ENCODE measurements around the gene RAB11FIP4. TPM values are rescaled to one million over a fixed set of nuclear protein-coding genes. Genes with fewer than 3 reads are reported as not detected.
A peak's percentile ranks its signal among the peaks of the same experiment; 100 is the strongest.
"Not testable (repeated sequence)": the region's sequence is repeated elsewhere in the genome, so short reads cannot be mapped to it uniquely, and the experiment has no call there.

Gene RAB11FIP4, protein sequence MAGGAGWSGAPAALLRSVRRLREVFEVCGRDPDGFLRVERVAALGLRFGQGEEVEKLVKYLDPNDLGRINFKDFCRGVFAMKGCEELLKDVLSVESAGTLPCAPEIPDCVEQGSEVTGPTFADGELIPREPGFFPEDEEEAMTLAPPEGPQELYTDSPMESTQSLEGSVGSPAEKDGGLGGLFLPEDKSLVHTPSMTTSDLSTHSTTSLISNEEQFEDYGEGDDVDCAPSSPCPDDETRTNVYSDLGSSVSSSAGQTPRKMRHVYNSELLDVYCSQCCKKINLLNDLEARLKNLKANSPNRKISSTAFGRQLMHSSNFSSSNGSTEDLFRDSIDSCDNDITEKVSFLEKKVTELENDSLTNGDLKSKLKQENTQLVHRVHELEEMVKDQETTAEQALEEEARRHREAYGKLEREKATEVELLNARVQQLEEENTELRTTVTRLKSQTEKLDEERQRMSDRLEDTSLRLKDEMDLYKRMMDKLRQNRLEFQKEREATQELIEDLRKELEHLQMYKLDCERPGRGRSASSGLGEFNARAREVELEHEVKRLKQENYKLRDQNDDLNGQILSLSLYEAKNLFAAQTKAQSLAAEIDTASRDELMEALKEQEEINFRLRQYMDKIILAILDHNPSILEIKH
- 10 to 100 TPM in 2 of 3 donors, 1 to 10 TPM in 1; 1.9 to 18.7 (median 11.8) TPM for total RNA-seq

GRCh38 chr17:31391496-31391949, at the start of gene RAB11FIP4:
Gene RAB11FIP4 (plus strand): TSS chr17:31391675. CDS start chr17:31391853, 178 bp downstream.
- Histone ChIP-seq H3K27me3 (peaks cover 3 to 39% of the 10 kb centered on the region in 2 donors), H3K9me3 (no peaks in the 10 kb centered on the region), H3K27ac (no peak within 1 kb of the TSS), H3K36me3 (no peaks in the 10 kb centered on the region), H3K4me3 (peak within 1 kb of the TSS; percentile 49 to 71 (median 56)), H3K4me1 (peaks cover 0 to 5% of the 10 kb centered on the region in 2 donors)
- intact Hi-C loops (cut with DNase I; ENCODE audit: low total_unique reads), result no loop called here
- TF ChIP-seq POLR2AphosphoS5 (IDR thresholded peaks at IDR 0.05), result no peak
- TF ChIP-seq POLR2A (IDR thresholded peaks at IDR 0.05), result no peak
- TF ChIP-seq CTCF (IDR thresholded peaks at IDR 0.05), result no peak
- DNase-seq (ENCODE audit: low spot score in 2 of 2), result no peak

GRCh38 chr17:31345191-31345747, 46.2 kb upstream of the RAB11FIP4 start:
- H3K27ac ChIP-seq; H3K9me3 ChIP-seq; H3K4me3 ChIP-seq; H3K27me3 ChIP-seq; H3K36me3 ChIP-seq; DNase-seq (ENCODE audit: low spot score in 2 of 2); intact Hi-C loops (cut with DNase I; ENCODE audit: low total_unique reads); H3K4me1 ChIP-seq: not testable (repeated sequence)

- peaks cover 3% of the 10 kb centered on the region for H3K36me3 ChIP-seq
- intact Hi-C loops (cut with DNase I; ENCODE audit: low total_unique reads), result no loop called here
These were observed 42.0 kb upstream of the RAB11FIP4 start for GRCh38 chr17:31349454-31349853.

DNA sequence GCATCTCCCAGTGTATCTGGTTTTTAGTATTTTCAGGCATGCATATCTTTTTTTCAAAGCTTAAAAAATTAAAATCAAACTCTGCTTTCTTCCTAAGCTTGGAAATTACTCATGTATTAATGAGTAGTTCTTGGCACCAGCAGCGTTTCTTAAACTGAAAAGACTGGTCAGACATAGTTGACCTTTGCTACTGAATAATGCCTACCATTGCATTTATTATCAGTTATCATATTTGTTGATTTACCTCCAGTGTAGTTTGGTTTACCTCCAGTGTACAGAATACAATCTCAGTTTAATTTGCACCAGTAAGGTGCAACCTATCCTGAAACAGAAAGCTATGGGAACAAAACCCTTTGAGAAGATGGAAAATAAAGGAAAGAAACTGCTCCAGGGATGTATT, 35.5 kb upstream of the RAB11FIP4 start:
- Histone ChIP-seq H3K9me3 (no peaks in the 10 kb centered on the region), H3K36me3 (peaks cover 5% of the 10 kb centered on the region), H3K4me3 (no peak overlapping the region), H3K27ac (no peak overlapping the region), H3K27me3 (no peaks in the 10 kb centered on the region), H3K4me1 (no peaks in the 10 kb centered on the region)
- no peak for TF ChIP-seq POLR2A (IDR thresholded peaks at IDR 0.05)
- TF ChIP-seq POLR2AphosphoS5 (IDR thresholded peaks at IDR 0.05), result no peak
- no peak for TF ChIP-seq CTCF (IDR thresholded peaks at IDR 0.05)
- DNase-seq (ENCODE audit: low spot score in 2 of 2), result no peak
- intact Hi-C loops (cut with DNase I; ENCODE audit: low total_unique reads), result no loop called here

More at GRCh38 chr17:31349454-31349853, 42.0 kb upstream of the RAB11FIP4 start:
- no peaks in the 10 kb centered on the region for H3K9me3 ChIP-seq
- H3K4me1 ChIP-seq, result no peaks in the 10 kb centered on the region
- TF ChIP-seq POLR2AphosphoS5 (IDR thresholded peaks at IDR 0.05) (no peak), CTCF (IDR thresholded peaks at IDR 0.05) (no peak), POLR2A (IDR thresholded peaks at IDR 0.05) (no peak)
- H3K27me3 ChIP-seq, result no peaks in the 10 kb centered on the region
- H3K4me3 ChIP-seq, result no peak overlapping the region
- H3K27ac ChIP-seq, result no peak overlapping the region
- no peak for DNase-seq (ENCODE audit: low spot score in 2 of 2)

DNA sequence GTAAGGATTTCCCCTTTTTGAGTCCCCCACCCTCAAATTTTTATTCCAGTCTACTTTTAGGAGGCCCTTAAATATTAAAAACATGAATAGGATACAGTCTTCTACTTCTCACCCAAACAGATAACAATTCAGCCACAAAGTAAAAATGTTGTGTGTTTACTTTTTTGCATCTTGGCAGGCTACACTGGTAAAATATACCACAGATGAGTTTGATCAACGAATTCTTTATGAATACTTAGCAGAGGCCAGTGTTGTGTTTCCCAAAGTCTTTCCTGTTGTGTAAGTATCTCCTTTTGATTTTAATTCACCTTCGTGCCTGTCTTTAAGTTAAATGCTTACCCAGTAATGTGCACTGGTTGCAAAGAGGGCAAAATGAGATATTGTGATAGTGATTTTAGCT, 34.4 kb upstream of the RAB11FIP4 start:
- H3K4me3 ChIP-seq, result no peak overlapping the region
- H3K36me3 ChIP-seq, result peaks cover 5% of the 10 kb centered on the region
- H3K27me3 ChIP-seq, result no peaks in the 10 kb centered on the region
- TF ChIP-seq POLR2A (IDR thresholded peaks at IDR 0.05) (no peak), POLR2AphosphoS5 (IDR thresholded peaks at IDR 0.05) (no peak), CTCF (IDR thresholded peaks at IDR 0.05) (no peak)
- H3K9me3 ChIP-seq, result no peaks in the 10 kb centered on the region
- DNase-seq (ENCODE audit: low spot score in 2 of 2), result no peak
- H3K4me1 ChIP-seq, result no peaks in the 10 kb centered on the region
- intact Hi-C loops (cut with DNase I; ENCODE audit: low total_unique reads), result no loop called here
- no peak overlapping the region for H3K27ac ChIP-seq

All from breast epithelium (tissue), 4 donors.